GM21786 (cell line): ENCODE results near the gene TAF4B.
"Not testable (repeated sequence)": the region's sequence is repeated elsewhere in the genome, so short reads cannot be mapped to it uniquely, and the experiment has no call there.

Experiments used
- ATAC-seq: cut with Tn5 transposase; IDR thresholded peaks from one replicate; pipeline ENCODE4 v1.9.1; 2021; ENCODE audit not compliant: unreplicated experiment

Gene TAF4B

GRCh38 chr18:26301681-26302080 is 75.4 kb downstream of the TAF4B start:
- ATAC-seq = no peak

- ATAC-seq = not testable (repeated sequence)
Measured at GRCh38 chr18:26303222-26303621, 77.0 kb downstream of the TAF4B start.

- ATAC-seq = no peak
Measured at GRCh38 chr18:26304511-26304910, 78.3 kb downstream of the TAF4B start.

- ATAC-seq = peak; percentile 71
Measured at GRCh38 chr18:26307161-26307773, 81.0 kb downstream of the TAF4B start.

GRCh38 chr18:26309281-26309680 is 83.0 kb downstream of the TAF4B start:
- ATAC-seq = no peak

- ATAC-seq = no peak
Measured at GRCh38 chr18:26312199-26312598, 86.0 kb downstream of the TAF4B start.

GRCh38 chr18:26317398-26317797 is 91.2 kb downstream of the TAF4B start:
- no peak for ATAC-seq

GRCh38 chr18:26320686-26321085 is 94.4 kb downstream of the TAF4B start:
- no peak for ATAC-seq

- no peak for ATAC-seq
Measured at GRCh38 chr18:26322890-26323653, 96.8 kb downstream of the TAF4B start.

- ATAC-seq = no peak
Measured at GRCh38 chr18:26325771-26326170, 99.5 kb downstream of the TAF4B start.

- no peak for ATAC-seq
Measured at GRCh38 chr18:26327062-26327461, 100.8 kb downstream of the TAF4B start.

- ATAC-seq = no peak
Measured at GRCh38 chr18:26332991-26333390, 106.7 kb downstream of the TAF4B start.

GRCh38 chr18:26335156-26335555 is 108.9 kb downstream of the TAF4B start:
- no peak for ATAC-seq

GRCh38 chr18:26335571-26336487 is 109.6 kb downstream of the TAF4B start:
- ATAC-seq = no peak

- no peak for ATAC-seq
Measured at GRCh38 chr18:26336572-26336971, 110.3 kb downstream of the TAF4B start.

- ATAC-seq = no peak
Measured at GRCh38 chr18:26342646-26343045, 116.4 kb downstream of the TAF4B start.

GRCh38 chr18:26350961-26351360 is 124.7 kb downstream of the TAF4B start:
- ATAC-seq = no peak

- peak; percentile 77 for ATAC-seq
Measured at GRCh38 chr18:26356045-26356785, 130.0 kb downstream of the TAF4B start.

GRCh38 chr18:26357960-26358359 is 131.7 kb downstream of the TAF4B start:
- ATAC-seq = no peak

GRCh38 chr18:26362021-26362420 is 135.8 kb downstream of the TAF4B start:
- no peak for ATAC-seq

GRCh38 chr18:26367425-26367824 is 141.2 kb downstream of the TAF4B start:
- ATAC-seq = no peak
